Choroid plexus epithelial cell (primary cell): ENCODE results near the gene MTR.

Experiments used
- DNase-seq: peaks from one replicate; pipeline ENCODE4 v3.0.0-alpha.2; 2010; ENCODE audit warnings: low read depth
- H3K4me3 ChIP-seq: 2 replicates; pipeline ENCODE4 v1.5.1; 2011; ENCODE audit warnings: low read depth, mild to moderate bottlenecking, control low read depth, low read length, moderate library complexity
- CTCF ChIP-seq: conservative IDR thresholded peaks from 2 replicates; pipeline ENCODE4 v1.5.1; 2011; ENCODE audit warnings: low read depth, mild to moderate bottlenecking, control low read depth, inconsistent platforms, low read length, moderate library complexity

The MTR gene

DNA sequence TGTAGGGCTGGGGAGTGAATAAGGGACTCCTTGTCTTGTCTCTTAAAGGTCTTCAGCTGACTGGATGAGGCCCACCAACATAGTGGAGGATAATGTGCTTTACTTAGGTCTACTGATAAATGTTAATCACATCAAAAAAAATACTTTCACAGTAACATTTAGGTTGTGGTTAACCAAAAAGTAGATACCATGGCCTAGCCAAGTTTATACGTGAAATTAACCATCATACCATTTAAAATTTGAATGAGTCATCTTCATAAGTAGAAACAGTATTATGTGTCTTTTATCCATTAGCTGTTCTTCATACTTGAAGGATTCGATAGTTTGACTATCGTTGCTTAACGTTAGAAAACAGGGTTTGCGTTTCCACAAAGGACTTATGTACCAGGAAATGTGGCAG is 80.9 kb downstream of the MTR start:
- no peak overlapping the region for H3K4me3 ChIP-seq
- DNase-seq: no peak
- TF ChIP-seq CTCF: no peak

- TF ChIP-seq CTCF: no peak
- no peak for DNase-seq
- H3K4me3 ChIP-seq: no peak overlapping the region
These were observed 82.6 kb downstream of the MTR start for GRCh38 chr1:236877661-236878060.

GRCh38 chr1:236880209-236880608 is 85.1 kb downstream of the MTR start:
- DNase-seq: no peak
- no peak overlapping the region for H3K4me3 ChIP-seq
- TF ChIP-seq CTCF: no peak

DNA sequence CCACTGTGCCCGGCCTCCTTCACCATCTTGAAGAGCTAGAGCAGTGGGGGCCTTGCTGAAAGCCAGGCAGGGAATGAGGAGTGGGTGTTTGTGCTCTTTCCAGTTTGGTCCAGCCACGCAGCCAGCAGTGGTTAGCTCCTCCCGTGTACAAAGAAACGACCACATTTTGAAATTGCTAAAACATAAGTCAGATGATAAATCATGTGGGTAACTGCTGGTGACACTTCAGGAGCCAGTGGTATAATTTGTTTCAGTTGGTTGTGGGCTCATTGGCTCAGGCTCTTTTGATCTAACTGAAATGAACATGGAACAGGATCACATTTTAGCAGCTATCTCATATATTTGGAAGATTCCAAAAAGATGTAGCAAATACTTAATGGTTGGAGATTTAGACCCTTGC is 87.6 kb downstream of the MTR start:
- no peak for DNase-seq
- H3K4me3 ChIP-seq: no peak overlapping the region
- no peak for TF ChIP-seq CTCF

DNA sequence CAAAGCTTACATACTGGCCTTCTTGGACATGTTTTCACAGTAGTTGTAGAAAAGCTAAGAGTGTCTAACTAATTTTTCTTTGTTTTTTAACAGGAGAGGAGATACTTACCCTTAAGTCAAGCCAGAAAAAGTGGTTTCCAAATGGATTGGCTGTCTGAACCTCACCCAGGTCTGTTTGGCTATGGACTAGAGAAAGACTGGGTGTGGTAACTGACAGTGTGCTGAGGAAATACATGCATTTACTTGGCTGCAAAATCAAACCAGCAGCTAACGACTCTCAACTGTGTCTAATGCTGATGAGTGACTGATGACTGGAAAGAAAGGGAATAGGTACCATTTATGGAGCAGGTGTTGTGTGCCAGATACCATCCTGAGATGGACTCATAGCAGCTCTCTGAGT is 91.1 kb downstream of the MTR start:
- no peak overlapping the region for H3K4me3 ChIP-seq
- TF ChIP-seq CTCF: no peak
- DNase-seq: no peak

GRCh38 chr1:236887081-236887480 is 92.0 kb downstream of the MTR start:
- H3K4me3 ChIP-seq: no peak overlapping the region
- DNase-seq: no peak
- no peak for TF ChIP-seq CTCF

GRCh38 chr1:236888126-236888525 is 93.0 kb downstream of the MTR start:
- no peak overlapping the region for H3K4me3 ChIP-seq
- no peak for TF ChIP-seq CTCF
- no peak for DNase-seq
